HG02938 (cell line): ENCODE data around the gene CCDC27.

Source experiments
- ATAC-seq: cut with Tn5 transposase; IDR thresholded peaks from one replicate; pipeline ENCODE4 v1.9.1; 2021; ENCODE audit warnings: mild to moderate bottlenecking, moderate library complexity; ENCODE audit not compliant: unreplicated experiment

CCDC27 gene

GRCh38 chr1:3750741-3751140, 1.5 kb upstream of the CCDC27 start:
- no peak for ATAC-seq

DNA sequence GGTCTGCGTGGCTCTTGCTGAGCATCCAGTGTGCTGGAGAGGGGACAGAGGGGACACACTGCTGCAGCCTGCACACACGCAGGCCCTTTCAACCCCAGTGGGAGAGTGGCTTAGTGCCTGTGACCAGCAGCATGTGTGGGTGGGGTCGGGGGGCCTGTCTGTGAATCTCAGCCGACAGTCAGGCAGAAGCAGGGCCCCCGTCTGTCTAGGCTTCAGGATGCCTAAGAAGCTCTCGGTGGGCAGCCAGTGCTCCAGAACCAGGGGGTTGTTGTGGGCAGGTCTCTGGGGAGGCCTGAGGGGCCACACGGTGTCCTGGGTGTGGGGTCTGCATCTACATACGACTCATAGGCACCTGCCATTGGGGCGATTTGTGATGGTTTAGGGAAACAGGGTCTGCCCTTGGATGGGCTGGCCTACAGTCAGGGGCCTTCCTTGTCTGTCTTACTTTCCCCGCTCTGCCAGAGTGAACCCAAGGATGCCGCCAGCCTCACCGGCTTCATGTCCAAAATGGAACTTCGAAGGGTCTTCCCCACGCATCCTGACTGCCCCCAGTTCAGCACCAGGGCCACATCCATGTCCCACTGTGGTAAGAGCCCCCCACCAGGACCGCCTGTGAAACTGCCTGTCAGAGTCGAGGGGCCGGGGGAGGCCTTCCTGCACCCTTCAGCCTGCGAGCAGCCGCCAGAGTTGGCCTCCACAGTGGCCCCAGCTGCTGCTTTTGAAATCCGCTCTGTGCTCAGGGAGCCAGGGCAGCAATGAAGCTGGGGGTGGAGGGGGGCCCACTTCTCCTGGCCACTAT, 1.6 kb downstream of the CCDC27 start:
- ATAC-seq = no peak

DNA sequence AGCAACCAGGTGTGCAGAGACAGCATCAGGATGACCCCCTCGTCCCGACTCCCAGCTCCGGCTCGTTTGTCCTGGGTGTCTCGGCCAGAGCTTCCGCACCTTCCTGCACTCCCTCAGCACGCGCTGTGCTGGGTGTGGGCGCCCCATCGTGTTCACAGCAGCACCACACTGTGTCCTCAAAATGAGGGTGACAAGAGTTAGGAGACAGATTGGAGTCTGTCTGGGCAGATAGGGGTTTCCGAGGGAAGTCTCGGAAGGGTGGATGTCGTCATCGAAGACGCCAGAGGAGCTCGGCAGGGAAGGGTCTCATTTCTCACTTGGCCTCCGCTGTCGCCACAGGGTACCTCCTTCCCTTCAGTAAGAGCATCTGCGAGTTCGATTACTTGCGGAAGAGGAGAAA, 4.1 kb downstream of the CCDC27 start:
- ATAC-seq = no peak

- ATAC-seq = no peak
Observed at GRCh38 chr1:3759164-3759563, 6.9 kb downstream of the CCDC27 start.

DNA sequence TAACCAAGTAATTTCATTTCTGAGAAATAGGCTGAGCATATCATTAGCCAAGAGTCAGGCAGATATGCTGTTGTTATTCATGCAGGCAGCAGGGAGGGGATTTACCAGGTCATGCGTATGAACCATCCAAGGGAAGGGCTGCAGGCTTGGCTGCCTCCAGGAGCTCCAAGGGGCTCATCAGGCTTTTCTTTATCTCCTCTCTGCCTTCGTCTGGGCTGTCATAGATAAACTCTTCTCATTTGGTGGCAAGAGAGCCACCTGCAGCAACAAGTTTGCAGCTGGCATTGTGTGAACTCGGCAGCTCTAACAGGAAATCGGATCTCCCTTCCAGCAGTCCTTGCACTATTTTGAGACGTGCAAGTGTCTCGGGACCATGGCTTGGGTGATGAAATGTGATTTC, 7.5 kb downstream of the CCDC27 start:
- no peak for ATAC-seq

GRCh38 chr1:3761296-3762010, 9.2 kb downstream of the CCDC27 start:
- ATAC-seq = no peak

GRCh38 chr1:3762151-3762872, 10.1 kb downstream of the CCDC27 start:
- no peak for ATAC-seq

- ATAC-seq = no peak
Observed at GRCh38 chr1:3762873-3763228, 10.6 kb downstream of the CCDC27 start.

DNA sequence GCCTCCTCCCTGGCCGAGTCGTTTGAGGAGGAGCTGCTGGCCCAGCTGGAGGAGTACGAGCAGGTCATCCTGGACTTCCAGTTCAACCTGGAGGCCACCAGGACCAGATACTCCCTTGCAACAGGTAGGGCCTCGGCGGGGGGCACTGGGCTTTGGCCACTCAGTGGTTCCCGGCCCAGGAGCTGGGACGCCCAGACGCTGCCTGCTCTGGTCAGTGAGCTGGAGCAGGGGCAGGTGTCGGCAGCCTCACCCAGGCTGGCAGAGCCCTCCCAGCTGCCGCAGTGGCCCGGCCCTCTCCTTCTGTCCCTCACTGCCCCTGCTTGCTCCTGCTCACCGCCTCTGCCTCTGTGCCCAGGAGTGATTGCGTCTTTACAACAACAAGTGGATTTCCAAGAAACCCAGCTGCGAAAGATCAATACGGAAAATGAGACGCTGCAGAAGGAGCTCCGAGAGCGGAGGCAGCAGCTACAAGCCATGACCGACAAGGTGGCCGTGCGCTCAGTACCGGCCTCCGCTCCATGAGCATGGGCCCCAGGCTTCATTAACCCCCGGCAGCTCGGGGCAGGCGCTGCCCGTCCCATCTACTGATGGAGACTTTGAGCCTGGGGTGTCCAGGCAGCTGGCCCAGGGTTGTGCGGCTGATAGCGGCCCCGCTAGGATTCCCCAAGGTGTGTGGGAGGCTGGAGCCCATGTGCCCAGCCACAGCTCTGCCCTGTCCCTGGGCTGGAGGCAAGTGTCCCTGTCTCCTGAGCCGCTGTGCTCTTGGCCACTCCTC, 11.3 kb downstream of the CCDC27 start:
- ATAC-seq = no peak

DNA sequence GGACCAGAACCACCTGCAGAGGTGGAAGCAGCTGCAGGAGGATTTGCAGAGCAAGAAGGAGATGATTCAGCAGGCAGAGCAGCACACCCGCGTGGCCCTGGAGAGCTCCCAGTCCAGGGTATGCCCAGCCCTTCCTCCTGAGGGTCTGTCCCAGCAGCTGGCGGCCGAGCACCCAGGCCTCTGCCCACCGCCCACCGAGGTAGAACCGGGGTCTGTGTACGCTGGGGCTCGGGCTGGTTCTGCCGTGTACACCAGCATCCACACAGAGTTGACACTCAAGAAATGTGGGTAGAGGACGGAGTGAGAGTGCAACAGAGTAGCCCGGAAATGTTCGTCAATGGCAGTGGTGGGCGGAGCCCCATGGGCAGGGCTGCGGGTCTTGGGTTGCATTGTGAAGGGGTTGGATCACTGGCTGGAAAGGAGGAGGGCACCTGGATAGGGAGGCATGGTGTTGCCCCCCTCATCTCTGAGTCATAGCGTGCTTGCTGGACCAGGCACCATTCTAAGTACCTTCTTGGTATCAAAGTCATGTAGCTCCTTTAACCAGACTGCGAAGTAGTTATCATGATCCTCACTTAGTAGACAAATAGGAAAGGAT, 15.2 kb downstream of the CCDC27 start:
- no peak for ATAC-seq

GRCh38 chr1:3768811-3769390, 16.7 kb downstream of the CCDC27 start:
- ATAC-seq = no peak

DNA sequence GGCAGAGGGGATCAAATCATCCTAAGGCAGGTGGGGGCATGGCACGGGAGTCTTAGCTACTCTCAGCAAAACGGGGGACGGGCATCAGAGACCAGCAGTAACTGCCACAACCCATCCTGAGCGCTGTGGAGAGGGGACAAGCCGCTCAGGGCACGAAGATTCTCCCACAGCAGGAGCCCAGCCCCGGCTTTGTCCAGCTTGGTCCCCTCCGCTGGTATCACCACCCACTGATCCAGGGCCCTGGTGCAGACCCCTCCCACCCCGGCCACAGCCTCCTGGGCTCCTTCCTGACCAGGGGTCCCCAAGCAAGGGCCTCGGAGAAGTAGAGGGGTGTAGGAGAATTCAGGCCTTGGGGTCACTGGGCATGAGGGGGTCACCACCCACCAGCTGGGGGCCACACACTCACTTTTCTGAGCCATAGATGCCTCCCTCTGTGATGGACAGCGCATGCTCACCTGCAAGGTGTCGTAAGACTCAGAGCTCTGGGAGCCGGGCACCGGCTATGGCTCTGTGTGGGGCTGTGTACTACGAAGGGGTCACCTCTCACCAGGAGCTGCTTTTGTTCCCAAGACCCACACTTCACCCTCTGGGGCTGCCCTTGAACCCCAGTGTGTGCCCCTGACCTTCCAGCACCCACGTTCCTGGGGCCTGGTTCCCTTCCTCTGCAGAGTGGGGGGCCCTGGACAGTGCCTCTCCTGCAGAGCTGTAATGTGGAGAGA, 18.0 kb downstream of the CCDC27 start:
- ATAC-seq = no peak

DNA sequence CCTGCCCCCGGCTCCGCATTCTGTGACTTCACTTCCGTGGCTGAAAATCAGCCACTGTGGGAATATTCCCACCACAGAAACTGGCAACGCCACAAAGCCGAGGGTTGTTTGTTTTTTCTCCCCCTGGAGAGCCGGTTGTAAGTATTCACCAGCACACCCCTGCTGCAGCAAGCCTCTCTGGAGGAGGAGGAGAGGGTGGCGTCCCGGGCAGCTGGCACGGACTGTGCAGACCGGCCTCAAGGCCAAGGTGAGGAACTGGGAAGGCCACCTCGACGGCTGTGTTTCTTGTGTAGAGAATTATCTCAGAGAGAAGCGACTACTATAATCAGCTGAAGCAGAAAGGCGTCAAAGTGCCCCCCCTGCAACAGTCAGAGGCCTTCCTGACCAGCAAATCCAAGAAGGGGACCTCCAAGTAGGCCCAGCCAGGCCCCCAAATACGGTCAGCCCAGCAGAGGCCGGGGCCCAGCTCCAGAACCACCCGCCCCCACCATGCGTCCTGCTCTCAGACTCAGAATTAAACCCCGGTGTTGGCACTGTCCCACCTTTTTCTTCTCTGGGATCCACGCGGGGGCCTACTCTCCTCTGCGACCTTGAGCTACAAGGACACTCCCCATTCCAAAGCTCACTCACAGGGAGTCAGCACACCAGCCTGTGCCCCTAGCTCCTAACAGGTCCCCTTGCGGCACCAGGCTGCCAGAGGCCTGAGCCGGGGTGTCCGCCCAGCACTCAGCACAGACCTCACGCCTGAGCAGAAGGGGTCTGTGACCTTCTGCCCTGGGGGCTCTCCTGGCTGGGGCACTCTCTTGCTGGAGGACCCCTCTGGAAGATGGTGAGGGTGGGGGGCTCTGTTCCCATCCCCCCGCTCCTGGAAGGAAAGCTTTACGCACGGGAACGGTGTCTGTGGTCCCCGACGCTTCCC, 19.1 kb downstream of the CCDC27 start:
- no peak for ATAC-seq

DNA sequence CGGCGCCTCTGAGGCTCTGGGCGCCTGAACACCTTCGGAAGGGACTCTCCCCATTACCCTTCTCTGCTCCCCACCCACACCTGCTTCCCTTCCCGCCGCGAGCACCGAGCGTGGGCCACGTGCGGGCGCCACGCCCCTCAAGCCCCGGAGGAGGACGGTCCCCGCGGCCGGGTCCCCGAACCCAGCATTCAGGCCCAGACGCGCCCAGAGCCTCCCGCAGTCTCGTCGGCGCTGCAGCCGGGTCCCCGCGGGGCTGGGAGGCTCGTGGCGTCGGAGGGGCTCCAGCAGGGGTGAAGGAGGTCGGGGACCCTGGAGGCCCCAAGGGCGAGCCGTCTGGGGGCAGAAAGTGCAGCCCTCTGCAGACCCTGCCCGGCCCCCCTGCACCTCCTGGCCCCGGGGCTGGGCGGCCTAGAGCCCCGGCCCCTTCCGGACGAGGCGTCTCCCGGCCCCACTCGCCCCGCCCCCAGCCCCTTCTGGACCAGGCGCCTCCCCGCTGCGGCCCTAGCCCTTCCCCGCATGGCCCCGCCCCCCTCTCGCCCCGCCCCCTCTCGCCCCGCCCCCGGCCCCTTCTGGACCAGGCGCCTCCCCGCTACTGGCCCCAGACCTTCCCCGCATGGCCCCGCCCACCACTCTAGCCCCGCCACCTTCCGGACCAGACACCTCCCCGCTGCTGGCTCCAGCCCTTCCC, 19.9 kb downstream of the CCDC27 start:
- ATAC-seq = no peak

- ATAC-seq = no peak
Observed at GRCh38 chr1:3772715-3773571, 20.7 kb downstream of the CCDC27 start, which contains the start of gene SMIM1. Gene SMIM1 (plus strand): TSS chr1:3772749. CDS start chr1:3775374, 2,625 bp downstream.

DNA sequence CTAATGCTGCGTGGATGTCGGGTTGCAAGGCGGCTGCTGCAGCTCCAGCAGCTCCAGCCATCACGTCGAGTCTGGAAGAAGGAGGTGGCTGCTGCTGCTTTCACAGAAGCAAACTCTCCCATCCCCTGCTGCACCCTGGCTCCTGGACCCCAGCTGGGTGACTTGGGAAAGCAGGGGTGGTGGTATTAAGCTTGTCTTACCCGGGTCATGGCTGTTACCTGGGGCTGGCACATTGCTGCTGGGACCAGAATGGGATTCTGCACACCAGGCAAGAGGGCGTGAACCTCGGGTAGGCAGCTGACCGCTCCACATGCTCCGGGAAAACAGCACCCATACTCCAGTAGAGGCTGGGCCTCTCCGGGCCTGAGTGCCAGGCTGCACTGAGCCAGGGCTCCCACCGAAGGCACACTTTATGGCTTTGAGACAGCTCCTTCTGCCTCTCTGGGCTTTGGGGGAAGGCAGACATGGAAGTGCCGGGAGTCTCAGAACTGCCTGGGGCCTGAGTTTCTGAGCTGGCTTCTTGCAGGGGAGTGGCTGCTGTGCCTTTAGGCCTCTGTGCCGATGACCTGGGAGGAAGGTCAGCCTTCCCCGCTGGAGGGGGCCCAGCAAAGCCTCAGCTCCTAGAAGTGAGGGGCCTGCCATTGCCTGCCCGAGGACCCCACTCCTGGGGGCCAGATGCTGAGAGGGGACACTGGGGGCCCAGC, 21.5 kb downstream of the CCDC27 start:
- ATAC-seq = no peak
